HG03175 (cell line): ENCODE results near the gene VSIG1.
A peak's percentile ranks its signal among the peaks of the same experiment; 100 is the strongest.

Experiments
- ATAC-seq: cut with Tn5 transposase; IDR thresholded peaks from one replicate; pipeline ENCODE4 v1.9.1; 2021; ENCODE audit warnings: mild to moderate bottlenecking, moderate library complexity; ENCODE audit not compliant: unreplicated experiment

The VSIG1 gene

DNA sequence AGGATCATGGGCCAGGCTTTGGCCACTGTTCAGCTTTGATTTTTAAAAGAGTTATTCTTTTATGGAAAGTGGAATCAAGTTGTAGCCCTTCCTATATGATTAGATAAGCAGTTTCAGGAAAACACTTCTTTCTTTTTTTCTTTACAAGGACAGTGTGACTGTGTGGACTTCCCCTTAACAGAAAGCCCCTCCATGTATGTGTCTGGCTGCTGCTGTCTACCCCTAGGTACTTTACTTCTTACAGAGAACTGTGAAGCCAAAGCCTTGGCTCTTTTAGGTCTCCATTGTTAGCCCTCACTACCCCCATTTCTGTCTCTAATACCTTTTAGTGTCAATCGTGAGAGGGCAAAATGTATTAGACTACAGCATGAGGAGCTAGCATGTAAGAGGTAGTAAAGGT lies 19.1 kb downstream of the VSIG1 start:
- no peak for ATAC-seq

DNA sequence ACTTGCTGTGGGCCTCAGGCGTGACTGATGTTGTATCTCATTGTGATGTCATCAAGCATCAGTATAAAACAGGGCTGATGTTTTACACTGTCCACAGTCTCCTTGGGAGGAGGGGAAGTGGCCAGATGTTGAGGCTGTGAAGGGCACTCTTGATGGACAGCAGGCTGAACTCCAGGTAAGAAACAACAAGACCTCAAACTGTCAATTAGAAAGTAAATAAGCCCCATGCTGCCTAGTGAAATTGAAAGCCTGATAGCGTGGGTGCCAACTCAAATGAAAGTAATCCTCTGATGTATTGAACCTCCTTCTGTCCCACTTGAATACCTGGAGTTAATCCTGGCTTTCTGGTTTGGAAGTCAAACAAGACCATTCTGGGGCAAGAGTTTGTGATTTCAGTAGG lies 19.7 kb downstream of the VSIG1 start:
- ATAC-seq: no peak

DNA sequence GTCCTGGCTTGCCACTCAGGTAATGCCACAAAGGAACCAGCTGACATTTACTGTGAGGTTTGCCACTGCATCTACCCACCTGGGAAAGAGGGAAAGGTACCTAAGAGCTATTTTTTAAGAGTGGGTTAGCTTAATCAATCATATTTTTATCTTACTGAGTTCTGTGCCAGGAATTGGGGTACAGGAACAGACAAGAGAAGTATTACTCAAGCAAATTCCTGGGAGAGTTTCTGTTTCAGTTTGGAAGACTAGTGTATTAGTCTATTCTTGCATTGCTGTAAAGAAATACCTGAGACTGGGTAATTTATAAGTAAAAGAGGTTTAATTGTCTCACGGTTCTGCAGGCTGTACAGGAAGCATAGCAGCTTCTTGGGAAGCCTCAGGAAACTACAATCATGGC lies 23.3 kb downstream of the VSIG1 start:
- ATAC-seq: no peak

DNA sequence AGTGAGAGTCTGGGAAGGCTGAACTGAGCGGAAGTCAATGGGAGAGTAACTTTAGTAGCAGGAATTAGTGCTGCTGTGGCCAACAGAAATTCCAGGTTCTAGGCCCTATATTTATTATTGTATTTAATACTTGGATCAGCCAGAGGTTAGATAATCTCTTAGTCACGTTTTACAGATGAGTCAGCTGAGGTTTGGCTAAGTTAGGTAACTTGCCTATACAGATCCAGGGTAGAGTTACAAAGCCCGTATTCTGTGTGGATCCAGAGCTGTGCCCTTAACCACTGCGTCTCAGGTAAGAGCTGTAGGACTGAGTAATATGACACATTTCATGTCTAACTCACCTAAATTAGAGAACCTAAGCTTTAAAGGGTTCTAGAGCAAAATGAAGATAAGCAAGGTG lies 26.0 kb downstream of the VSIG1 start:
- ATAC-seq: no peak

DNA sequence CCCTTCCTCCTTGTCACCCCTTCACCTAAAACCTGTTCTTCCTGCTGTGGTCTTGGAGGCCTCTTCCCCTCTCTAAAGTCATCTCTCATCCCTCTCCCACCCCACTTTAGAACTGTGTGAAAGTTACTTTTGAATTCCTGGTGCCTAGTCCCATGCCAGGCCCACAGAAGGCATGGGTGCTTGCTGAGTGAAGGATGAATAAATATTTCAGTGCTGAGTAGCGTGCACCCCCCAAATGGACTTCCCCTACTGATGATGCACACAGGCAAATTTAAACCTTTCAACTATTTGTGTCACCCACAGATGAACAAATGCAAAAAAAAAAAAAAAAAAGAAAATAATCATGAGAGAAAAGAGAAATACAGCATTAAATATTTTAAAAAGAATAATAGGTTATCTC lies 26.7 kb downstream of the VSIG1 start:
- no peak for ATAC-seq

DNA sequence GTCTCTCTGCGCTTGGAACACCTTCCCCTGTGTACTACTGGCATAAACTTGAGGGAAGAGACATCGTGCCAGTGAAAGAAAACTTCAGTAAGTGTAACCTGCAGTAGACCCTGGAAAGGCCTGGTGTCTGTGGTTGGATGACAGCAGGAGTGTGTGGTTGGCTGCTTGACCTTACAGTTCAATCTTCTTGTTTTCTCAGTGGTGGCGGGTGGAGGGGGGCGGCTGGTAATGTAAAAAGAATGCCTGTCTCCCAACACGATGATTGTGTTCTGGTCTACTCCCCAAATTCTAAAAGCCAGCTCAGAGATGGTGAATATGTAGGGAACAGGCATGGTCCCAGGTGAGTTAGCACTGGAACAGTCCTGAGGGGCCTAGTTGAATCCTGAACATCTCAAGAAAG lies 27.9 kb downstream of the VSIG1 start:
- ATAC-seq: no peak

DNA sequence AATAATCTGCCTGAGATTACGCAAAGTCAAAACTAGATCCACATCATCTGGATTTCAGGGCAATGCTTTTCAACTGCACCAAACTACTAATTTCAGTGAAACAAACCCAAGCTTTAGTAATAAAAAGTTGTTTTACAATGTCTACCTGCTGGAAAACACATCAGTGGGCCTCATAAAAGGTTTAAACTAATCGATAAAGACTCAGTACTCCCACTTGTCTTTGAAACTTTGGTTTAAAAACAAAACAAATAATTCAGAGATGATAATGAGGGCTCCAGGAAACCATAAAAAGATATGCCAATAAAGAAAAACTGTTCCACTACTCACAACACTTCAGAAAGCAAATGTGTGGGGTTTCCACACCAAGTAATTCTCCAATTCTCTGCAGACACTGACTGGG lies 36.2 kb downstream of the VSIG1 start:
- ATAC-seq: no peak

DNA sequence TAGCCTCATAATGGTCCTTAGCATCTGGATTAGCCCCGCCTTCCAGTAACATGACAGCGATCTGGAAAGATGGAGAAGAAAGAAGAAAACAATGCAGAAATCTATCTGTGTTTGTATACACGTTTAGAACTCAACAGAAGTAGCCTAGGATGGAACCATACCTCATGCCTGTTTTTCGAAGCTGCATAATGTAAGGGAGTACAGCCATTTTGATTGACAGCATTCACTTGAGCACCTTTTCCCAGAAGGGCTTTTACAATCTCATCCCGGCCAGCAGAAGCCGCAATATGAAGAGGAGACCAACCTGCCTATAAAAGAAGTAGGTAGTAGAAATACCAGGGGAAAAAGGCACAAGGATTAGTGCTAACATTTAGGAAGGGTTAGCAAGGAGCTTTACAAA lies 42.9 kb downstream of the VSIG1 start:
- ATAC-seq: no peak

DNA sequence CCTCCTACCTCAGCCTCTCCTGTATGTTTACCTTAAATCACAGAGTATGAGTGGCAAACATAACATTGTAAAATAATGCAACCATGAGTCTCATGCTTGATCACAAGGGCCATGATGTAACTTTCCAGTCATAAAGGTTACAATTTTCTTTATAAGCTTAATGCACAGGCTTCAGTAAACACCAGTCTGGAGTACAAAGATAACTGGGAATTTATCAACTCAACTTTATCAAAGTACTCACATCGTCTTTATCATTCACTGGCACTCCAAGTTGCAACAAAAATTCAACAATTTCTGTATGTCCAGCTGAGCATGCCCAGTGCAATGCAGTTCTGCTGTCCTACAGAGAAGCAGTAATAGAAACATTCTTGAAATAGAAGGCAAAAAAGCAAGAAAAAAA lies 43.6 kb downstream of the VSIG1 start:
- no peak for ATAC-seq

DNA sequence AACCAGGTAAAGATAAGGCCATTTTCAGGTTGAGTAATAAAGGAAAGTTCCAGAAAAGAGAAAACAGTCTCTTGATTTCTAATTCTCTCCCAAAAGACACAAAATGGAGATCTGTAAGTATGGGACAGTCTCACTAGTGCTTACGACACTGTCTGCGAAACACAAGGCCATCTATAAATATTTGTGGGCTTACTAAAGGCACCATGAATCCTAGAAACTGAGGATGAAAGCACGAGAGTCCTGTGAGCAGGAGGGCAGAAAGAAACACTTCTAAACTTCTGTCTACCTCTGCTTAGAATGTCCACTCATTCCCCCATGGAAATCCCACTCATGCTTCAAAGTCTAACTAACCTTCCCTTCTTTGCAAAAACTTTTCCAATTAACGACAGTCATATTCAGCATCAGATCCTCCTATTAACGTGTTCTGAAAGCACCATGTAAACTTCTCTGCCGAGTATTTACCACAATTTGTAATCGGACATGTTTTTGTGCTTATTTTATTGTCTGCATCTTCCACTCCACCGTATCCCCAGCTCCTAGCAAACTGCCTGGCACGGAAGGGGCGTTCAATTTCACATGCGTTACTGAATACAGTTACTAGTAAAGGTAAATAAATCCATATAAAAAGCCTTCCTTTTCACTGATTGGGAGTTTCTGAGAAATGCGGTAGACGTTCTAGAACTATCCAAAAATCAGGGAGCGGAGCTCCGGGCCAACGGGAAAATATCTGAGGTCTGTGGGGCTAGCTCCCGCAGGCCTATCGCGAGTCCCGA lies 45.8 kb downstream of the VSIG1 start:
- ATAC-seq: no peak

DNA sequence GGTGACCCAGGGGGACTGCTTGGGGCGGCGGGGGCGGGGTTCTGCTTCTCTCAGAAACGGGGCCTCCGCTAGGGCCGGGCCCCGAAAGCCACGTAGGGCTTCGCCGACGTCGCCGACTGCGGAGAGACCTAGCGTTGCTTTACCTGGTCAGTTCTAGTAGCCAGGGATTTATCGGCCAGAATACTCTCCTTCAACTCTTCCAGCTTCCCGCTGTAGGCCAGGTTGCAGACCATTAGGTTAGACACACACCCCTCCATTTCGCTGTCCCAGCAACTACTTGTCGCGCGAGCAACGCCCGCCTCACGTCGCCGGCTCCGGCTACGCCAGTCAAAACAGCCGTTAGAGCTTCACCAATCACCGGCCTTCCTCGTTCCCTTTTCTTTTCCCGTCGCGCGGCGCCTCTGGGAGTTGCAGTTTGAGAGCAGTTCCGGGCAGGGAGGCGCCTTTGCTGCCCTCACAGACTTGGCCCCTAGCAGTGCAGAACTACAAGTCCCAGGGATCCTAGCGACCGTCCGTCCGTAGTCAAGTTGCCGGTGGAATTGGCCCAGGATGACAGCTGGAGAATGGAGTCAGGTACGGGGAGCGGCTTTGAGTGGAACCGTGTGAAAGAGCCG lies 46.5 kb downstream of the VSIG1 start, which contains the start of the genes ATG4A and PSMD10:
ATG4A (plus strand) TSS at position 515 of the 614 bp plus-strand sequence; CDS start at position 564, 49 bp downstream.
PSMD10 (minus strand) TSS at position 279 of the 614 bp plus-strand sequence; CDS start at position 257, 22 bp downstream.
- ATAC-seq: peak; percentile 95

DNA sequence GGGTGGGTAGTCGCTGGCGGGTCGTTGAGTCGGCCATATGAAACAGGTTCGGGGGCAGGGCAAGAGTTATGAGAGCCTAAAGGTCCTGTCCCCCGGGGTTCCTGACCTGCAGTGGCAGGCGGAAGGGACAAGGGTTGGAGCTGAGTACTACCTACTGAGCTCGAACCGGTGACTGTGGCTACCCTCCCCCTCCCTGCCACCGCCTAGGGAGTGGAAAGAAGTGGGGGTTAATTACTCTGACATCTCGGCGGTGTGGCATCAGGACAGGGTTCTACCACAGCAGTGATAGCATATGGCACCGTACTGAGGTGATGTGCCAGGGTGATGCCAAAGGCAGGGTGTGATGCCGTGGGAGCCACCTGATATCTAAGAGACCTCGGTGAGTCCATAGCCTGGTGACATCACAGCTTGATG lies 47.0 kb downstream of the VSIG1 start:
- ATAC-seq: peak; percentile 37

DNA sequence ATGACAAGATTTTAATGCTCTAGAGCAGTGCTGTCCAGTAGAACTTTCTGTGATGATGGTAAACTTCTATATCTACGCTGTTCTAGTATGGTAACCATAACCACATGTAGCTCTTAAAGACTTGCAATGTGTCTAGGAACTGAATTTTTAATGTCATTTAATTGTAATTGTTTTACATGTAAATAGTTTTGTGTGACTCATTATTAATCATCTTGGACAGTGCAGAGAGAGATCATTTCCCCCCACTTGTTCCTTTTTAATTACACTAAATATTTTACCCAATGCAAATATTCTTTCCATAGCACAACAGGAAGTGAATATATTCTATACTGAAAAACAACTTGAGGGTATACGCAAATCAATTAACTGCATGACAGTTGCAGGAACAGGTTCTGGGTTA lies 52.5 kb downstream of the VSIG1 start:
- ATAC-seq: no peak

DNA sequence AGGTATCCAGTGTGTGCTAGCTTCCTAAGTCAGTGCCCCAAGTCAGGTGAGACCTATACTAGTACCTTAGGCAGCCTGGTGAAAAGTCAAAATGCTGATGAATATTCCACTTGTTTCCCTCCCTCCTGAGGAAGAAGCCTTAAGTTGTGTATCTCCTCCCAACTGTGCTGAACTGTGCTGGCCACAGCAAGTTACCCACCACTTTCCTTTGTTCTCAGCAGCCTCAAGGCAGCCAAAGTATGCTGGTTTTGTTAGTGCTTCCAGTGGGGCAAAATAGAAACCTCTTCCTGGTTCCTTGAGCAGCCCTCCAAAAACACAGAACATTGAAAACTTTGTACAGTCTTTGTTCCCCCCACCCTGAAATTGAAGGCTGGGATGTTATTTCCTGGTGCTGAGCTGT lies 60.6 kb downstream of the VSIG1 start:
- no peak for ATAC-seq

DNA sequence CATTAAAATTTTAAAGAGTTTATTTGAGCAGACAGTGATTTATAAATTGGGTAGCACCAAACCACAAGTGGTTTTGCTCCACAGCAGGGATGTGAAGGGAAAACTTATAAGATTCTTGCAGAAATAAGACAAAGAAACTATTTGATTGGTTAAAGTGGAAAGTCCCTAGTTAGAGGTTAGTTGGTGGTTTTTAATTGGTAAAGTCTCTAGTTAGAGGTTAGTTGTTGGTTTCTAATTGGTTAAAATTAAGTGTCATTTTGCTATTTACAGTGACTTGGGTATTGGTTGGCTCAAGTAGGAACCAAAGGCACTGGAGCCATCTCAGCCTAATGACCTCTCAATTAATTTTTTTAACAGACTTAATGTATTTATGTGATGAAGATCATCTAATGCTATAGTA lies 69.7 kb downstream of the VSIG1 start:
- ATAC-seq: no peak

DNA sequence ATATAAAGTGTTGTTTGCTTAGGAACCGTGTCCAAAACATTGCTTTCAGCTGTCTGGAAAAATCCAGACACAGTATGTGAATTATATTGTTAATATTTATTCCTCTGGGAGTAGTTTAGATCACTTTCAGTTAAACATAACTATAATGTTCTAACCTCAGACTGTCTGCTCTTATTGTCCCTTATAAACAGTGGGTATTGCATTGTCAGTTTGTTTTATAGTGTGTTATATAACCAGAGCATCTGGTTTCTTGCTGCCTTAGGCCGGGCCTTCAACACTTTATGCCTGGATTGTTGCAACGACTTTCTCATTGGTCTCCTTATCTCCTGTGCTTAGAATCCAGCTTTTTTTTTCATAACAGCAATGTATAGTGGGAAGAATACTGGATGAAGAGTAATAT lies 73.1 kb downstream of the VSIG1 start:
- ATAC-seq: no peak

DNA sequence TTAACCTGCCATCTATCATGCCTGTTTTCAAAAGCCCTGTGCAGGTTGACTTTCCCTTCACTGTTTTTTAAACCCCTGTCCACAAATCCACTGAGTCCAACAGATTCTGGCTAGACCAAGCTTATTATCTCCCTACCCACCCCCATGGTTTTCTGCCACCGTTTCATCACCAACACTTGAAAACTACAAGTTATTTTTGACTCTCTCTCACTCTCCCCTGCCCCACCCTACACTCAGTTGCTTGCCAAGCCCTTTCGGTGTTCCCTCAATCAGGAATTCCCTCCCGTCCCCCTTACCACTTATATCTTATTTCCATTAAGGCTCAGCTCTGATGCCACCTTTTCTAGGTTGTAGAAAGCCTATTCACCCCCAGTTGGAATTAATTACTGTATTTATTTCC lies 76.4 kb downstream of the VSIG1 start:
- no peak for ATAC-seq

DNA sequence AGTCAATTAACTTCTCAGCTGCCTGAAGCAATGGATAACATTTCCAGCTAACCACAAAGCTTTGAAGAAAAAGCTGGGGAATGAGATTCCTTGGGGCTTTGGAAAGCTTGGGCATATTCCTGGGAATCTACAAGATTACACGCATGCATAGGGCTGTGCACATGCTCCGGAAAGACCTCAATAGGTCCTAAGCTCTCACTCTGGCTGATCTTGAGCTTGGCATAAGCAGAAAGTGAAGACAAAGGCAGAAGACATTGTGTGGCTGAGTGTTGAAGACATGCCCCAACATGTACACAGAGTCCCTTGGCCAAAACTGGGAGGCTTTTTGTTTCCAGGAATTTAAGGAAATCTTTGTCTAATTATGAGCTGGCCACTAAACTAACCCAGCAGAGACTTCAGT lies 77.9 kb downstream of the VSIG1 start:
- no peak for ATAC-seq

DNA sequence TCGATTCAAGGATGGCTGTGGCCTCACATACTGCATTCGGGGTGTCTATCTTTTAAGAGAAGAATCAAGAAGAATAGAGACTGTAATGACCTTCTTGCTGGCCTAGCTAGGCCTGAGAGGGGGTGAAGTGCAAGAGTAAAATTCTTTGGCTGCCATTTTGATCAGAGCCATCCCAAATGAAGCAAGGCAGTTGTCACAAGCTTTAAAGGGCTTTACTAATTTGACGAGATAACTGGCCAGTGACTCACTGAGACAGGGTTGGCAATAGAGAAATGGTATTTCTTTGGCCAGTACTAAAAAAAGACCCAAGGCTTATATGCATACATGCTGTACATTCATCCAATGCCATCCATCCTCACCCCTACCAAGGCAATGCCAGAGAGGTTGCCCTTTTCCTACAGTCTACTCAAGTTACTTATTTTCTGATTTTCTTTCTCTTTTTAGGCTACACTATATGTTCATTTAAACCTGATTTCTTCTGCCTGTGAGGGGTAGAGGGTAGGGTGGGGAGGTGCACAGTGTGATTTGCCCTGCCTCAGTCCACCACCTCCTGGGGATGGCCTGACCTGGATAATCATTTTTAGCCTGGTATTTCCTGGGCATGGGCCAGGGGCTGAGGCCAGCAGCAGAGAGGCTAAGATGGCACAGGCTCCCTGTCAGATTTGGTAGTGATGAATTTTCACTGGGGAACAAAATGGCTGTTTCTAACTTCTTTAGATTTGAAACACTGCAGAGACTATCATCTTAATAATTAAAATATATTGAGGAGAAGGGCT lies 78.9 kb downstream of the VSIG1 start:
- no peak for ATAC-seq

DNA sequence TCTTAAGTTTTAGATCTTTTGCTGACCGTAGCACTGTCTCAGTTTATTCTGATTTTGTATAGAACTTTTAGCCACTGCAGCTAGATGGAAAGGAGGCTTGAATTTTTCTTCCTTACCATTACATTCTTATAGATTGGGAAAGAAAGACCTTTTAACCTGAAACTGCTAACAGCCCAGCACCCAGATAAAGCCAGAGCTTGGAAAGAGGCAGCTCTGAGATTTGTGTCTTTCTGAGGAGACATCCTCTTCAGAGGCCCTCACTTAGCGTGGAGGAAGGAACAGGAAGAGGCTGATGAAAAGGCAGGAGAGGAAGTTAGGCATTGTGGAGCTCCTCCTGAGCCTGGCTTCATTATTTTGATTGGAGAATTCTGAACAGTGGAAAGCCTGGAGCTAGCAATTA lies 81.8 kb downstream of the VSIG1 start:
- no peak for ATAC-seq

DNA sequence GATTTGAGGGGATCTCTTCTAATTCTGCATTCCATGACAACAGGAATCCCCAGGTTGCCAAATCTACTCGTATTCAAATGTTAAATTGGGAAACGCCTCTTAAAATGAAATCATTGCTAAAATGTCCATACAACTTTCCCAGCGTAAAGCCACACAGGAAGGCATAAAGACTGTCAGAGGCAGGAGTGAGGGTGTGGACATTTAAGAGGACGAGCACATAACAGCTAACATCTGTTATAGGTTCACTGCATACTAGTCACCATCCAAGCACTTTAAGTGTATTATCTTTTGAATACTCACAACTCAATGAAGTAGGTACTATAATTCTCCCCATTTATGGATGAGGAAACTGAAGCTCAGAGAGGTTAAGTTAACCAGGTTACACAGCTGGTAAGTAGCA lies 82.3 kb downstream of the VSIG1 start:
- no peak for ATAC-seq
